GM12801 (cell line): ENCODE measurements around the gene MARCHF11.

ENCODE experiments used
- CTCF ChIP-seq: IDR thresholded peaks from one replicate; pipeline ENCODE4 v1.5.1; 2011; ENCODE audit warnings: control low read depth; ENCODE audit not compliant: insufficient read length; ENCODE audit errors: extremely low read depth

The MARCHF11 gene

GRCh38 chr5:16061163-16061562 is 118.4 kb downstream of the MARCHF11 start:
- no peak for TF ChIP-seq CTCF

- no peak for TF ChIP-seq CTCF
Observed at GRCh38 chr5:16057277-16057676, 122.3 kb downstream of the MARCHF11 start.

GRCh38 chr5:16051246-16051755 is 128.3 kb downstream of the MARCHF11 start:
- TF ChIP-seq CTCF = no peak

GRCh38 chr5:16050414-16050813 is 129.2 kb downstream of the MARCHF11 start:
- TF ChIP-seq CTCF = no peak

DNA sequence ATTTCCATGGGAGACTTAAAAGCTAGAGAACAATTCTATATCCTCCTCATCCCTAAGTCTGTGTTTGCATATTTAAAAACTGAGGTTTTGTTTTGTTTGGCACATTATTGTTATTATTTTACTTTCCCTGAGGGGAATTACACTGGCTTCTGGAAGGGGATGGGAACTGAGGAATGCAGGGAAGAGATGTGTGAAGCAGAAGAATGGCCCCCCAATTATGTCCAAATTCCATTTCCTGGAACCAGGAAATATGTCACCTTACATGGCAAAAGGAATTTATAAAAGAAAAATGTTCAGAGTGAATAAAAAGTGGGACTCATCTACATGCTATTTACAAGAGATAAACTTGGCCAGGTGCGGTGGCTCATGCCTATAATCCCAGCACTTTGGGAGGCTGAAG is 129.8 kb downstream of the MARCHF11 start:
- TF ChIP-seq CTCF = no peak

DNA sequence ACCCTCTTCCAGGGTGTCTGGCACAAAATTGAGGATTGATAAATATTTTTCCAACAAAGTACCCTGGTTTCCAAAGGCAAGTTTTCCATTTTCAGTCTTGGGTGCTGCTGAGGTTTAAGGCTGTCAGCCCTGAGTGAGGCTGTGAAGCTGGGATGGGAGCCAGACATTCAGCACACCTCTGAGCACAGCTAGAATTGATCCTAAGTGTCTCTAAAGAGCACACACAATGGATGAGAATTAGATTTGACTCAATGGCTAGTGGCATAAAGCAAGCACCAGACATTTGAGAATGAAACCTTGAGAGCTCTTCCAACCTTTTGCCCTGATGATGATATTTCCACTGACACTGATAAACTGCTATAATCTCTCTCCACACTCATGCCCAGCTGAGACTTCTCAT is 131.5 kb downstream of the MARCHF11 start:
- TF ChIP-seq CTCF = no peak

GRCh38 chr5:16043349-16043965 is 136.1 kb downstream of the MARCHF11 start:
- no peak for TF ChIP-seq CTCF
